Activated CD8-positive, alpha-beta memory T cell treated with anti-CD3 and anti-CD28 coated beads, Interleukin-2, amount 50 U/mL, for 24 hours (primary cell): ENCODE measurements around the gene PCSK5.

Experiments
- DNase-seq: peaks from one replicate; pipeline ENCODE4 v3.0.0-alpha.2; 2020; ENCODE audit errors: extremely low read depth

Gene PCSK5

GRCh38 chr9:76188905-76189304 is 298.4 kb downstream of the PCSK5 start:
- DNase-seq: no peak

DNA sequence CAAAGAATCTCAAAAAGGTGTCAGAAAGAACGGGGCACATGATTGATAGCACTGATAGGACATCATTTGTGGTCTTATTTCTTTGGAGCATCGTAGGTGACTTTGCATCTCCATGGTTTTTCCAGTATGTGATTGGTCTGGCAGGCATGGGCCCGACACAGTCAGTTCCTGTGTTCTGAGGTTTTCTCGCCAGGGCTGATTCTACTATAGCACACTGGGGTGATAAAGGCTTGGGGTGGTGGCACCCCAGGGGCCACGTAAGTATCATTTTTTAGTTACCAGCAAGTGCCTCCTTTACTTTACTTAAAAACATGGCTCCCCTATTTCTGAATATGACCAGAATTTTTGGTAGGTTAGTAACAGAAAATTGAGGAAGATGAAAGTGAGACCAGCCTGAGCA is 301.0 kb downstream of the PCSK5 start:
- DNase-seq: no peak

DNA sequence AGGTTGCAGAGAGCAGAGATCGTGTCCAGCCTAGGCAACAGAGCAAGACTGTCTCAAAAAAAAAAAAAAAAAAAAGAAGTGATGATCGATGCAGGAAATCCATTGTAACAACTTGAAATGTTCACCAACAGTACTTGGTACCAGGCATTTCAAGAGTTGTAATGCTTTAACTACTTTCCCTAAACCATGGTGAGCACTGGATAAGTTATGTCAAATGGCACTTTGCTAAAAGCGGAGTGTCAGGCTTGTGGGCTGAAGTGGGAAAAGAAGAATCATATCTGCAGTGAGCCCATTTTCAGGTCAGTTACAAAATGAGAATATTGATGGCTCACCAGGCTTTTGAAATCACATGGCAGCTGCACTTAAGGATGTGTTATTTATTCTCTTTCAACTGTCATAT is 301.5 kb downstream of the PCSK5 start:
- DNase-seq: no peak

- no peak for DNase-seq
These were observed 304.4 kb downstream of the PCSK5 start for GRCh38 chr9:76194896-76195295.

- DNase-seq: no peak
These were observed 307.9 kb downstream of the PCSK5 start for GRCh38 chr9:76198336-76198735.

- DNase-seq: no peak
These were observed 309.8 kb downstream of the PCSK5 start for GRCh38 chr9:76200315-76200714.

GRCh38 chr9:76200745-76201144 is 310.3 kb downstream of the PCSK5 start:
- DNase-seq: no peak

- no peak for DNase-seq
These were observed 312.9 kb downstream of the PCSK5 start for GRCh38 chr9:76203373-76203772.

DNA sequence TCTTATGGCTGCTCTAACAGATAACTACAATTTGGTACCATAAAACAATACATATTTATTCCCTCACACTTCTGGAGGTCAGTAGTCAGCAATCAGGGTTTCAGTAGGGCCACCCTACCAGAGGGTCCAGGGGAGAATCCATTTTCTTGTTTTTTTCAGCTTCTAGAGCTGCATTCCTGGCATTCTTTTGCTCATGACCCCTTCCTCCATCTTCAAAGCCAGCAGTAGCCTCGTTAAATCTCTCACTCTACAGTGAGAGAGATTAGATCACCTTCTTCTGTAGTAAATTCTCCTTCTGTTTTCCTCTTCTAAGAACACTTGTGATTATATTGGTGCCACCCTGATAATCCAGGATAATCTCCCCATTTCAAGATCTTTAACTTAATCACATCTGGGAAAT is 316.3 kb downstream of the PCSK5 start:
- DNase-seq: no peak

DNA sequence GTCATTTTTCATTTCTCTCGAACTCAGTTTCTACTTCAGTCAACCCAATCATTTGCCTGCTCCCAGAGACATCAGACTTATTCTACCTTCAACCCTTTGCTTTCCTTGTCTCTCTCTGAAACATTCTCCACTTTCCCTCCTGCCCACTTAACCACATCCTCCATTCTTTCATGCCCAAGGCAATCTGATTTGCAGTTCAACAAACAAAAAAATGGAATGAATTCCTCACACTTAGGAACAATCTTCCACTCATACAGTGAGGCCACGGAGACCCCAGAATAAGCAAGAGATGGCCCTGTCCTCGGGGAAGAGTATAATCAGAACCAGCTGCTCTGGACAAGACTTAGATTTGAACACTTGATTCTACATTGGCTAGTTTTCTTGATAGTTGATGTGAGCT is 323.3 kb downstream of the PCSK5 start:
- no peak for DNase-seq

DNA sequence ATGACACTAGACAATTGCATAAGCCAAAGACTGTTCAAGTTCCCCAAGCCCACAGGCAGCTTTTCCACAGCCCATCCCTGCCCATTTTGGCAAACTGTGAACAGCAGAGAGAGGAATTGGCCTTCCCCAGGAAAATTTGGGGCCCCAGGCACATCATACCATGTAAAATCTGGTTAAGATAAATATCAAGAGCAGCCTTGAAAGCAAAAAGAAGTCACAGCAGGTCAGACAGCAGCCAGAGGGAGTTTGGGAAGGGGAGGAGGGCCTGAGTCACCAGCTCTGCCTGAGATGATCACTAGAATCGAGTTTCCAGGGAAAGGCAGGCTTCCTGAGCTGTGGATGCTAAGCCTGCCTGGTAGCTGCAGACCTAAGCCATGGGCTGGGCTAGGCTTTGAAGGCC is 324.6 kb downstream of the PCSK5 start:
- DNase-seq: no peak

DNA sequence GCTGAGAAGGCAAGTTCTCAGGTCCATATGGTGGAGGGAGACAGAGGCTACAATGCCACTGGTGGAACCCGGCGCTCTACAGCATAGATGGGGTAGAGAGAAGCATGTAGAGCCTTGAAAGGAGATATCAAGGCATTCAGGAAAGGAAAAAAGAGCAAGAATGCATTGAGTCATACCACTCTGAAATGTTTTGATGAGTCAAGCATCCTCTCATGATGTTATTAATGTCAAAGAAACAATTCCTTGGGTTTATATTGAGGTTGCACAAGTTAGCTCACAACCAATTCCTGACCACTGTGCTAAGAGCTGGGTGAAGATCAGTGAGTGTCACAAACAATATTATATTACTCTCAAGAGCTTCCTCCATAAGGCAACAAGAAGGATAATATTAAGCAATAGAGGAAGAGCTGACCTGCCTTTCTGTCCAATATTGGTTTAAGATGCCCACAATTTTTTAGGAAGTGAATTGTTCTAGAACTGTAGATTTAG is 325.7 kb downstream of the PCSK5 start:
- no peak for DNase-seq

DNA sequence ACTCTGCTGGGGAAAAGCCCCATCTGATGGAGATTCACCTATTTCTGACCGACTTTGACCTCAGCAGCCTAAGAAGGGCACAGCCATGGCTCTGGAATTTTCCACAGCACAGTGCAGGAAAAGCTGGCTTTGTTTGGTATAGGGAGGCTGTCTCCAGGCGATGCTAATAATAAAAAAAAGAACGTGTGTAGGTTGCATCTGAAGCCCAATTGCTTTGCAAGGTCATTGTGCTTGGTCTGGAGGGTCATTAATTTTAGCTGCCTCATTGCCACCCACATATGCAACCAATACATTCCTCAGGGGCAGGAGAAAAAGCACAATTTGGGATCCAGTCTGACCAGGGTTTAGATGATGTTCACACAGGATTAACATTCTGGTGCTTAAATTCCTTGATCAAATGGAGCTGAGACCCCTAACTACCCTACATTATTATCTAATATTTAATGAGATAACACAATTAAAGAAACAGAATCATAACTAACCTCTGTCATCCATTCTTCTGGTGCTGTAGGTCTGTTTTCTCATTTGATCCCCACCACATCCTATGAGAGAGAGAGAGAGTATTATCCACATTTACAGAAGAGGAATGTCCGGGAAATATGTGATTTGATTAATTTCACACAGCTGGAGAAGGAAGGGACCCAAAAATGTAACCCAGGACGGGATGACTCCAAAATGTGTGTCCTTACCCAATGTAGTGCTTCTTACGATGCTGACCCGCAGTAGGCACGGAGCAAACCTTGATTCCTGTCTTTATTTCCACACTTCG is 327.8 kb downstream of the PCSK5 start:
- no peak for DNase-seq

GRCh38 chr9:76218886-76219445 is 328.5 kb downstream of the PCSK5 start:
- no peak for DNase-seq

DNA sequence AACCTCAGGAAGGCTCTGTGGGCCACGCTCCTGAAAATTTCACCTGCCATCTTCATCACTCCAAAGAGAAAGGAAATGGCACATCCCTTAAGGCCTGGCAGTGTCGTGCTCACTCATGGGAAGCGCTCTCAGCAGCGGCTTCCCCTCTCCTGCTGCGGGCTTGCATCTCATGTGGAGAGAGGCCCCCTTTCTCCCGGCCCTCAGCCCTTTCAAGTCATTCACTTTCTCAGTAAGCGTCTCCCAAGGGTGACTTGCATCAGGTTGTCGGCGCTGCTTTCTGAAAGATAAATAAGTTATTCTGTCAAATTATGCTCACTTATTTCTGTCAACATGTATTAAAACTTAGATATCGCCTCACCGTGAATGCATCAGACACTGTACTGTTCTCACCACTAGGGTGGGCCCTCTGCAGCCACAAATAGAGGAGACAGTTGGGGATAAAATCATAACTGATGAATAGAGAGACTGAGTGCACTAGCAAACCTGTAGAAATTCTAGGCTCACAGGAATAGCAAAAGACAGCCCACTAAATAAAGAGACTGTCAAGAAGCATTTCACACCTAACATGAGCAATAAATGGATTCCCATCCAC is 329.2 kb downstream of the PCSK5 start:
- no peak for DNase-seq

- DNase-seq: no peak
These were observed 330.9 kb downstream of the PCSK5 start for GRCh38 chr9:76221423-76221822.

GRCh38 chr9:76223749-76224340 is 333.4 kb downstream of the PCSK5 start:
- DNase-seq: no peak

DNA sequence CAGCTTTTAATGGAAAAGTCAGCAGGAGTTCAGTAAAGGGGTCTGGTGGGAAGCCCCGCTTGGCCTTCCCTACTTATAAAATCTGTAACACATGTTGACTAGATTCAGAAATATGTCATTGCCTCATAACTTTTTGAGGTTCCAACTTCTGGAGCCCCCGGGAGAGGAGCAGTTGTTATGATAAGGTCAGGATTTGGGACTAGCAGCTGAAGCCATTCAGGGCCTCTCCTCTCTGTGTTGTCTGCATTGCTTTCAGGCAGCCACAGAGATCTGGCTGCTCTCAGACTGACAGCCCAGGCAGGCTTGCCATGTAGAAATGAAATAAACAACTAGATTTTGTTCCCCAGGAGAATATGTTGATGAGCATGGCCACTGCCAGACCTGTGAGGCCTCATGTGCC is 336.7 kb downstream of the PCSK5 start:
- no peak for DNase-seq

DNA sequence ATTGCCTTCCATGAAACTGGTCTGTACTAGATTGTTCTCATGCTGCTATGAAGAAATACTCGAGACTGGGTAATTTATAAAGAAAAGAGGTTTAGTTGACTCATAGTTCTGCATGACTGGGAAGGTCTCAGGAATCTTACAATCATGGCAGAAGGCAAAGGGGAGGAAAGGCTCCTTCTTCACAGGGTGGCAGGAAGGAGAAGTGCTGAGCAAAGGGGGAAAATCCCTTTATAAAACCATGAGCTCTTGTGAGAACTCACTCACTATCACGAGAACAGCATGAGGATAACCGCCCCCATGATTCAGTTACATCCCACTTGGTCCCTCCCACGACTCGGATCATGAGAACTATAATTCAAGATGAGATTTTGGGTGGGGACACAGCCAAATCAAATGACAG is 340.5 kb downstream of the PCSK5 start:
- no peak for DNase-seq

GRCh38 chr9:76232861-76233489 is 342.5 kb downstream of the PCSK5 start:
- no peak for DNase-seq

GRCh38 chr9:76240578-76240977 is 350.1 kb downstream of the PCSK5 start:
- DNase-seq: no peak

GRCh38 chr9:76245518-76245917 is 355.0 kb downstream of the PCSK5 start:
- no peak for DNase-seq
